Measurements from ENCODE around the gene OXSR1. TPM values are rescaled to one million over a fixed set of nuclear protein-coding genes. Genes with fewer than 3 reads are reported as not detected.

The OXSR1 gene
- total RNA-seq, 1 donor from 2014 or later = 80.7 TPM

DNA sequence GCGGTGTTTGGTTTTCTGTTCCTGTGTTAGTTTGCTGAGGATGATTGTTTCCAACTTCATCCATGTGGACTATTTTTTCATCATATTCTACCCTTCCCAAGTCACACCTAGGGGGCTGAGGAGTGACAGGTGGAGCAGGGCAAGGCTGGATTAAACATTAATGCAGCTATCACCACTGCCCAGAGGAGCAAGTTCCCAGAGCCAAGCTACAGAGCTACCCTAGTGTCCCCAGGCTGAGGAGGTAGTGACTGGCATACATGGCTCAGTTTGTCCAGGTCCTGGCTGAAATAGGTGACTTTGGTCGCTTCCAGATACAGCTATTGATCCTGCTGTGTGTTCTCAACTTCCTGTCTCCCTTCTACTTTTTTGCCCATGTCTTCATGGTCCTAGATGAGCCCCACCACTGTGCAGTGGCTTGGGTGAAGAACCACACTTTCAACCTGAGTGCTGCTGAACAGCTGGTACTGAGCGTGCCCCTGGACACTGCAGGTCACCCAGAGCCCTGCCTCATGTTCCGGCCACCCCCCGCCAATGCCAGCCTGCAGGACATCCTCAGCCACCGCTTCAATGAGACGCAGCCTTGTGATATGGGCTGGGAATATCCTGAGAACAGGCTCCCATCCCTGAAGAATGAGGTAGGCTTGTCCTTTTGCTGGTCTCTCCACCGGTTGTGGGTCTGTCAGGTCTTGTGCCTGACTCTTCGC, 100.4 kb downstream of the OXSR1 start, which contains the start of gene SLC22A13:
TSS of gene SLC22A13 (plus strand) at position 209 of the 704 bp plus-strand sequence. CDS start at position 258, 49 bp downstream.
- peaks cover 10% of the 10 kb centered on the region for H3K27me3 Mint-ChIP-seq (ENCODE audit: unreplicated experiment)
- H3K27ac Mint-ChIP-seq (ENCODE audit: unreplicated experiment) = peak within 1 kb of the TSS; percentile 91
- TF ChIP-seq, protein P1, sequence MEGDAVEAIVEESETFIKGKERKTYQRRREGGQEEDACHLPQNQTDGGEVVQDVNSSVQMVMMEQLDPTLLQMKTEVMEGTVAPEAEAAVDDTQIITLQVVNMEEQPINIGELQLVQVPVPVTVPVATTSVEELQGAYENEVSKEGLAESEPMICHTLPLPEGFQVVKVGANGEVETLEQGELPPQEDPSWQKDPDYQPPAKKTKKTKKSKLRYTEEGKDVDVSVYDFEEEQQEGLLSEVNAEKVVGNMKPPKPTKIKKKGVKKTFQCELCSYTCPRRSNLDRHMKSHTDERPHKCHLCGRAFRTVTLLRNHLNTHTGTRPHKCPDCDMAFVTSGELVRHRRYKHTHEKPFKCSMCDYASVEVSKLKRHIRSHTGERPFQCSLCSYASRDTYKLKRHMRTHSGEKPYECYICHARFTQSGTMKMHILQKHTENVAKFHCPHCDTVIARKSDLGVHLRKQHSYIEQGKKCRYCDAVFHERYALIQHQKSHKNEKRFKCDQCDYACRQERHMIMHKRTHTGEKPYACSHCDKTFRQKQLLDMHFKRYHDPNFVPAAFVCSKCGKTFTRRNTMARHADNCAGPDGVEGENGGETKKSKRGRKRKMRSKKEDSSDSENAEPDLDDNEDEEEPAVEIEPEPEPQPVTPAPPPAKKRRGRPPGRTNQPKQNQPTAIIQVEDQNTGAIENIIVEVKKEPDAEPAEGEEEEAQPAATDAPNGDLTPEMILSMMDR (IDR thresholded peaks at IDR 0.05; ENCODE audit: partially characterized antibody, unreplicated experiment) = no peak
- peaks cover 43% of the 10 kb centered on the region for H3K4me1 Mint-ChIP-seq (ENCODE audit: low read depth, unreplicated experiment)
- H3K9me3 Mint-ChIP-seq (ENCODE audit: unreplicated experiment) = peaks cover 12% of the 10 kb centered on the region
- H3K36me3 Mint-ChIP-seq (ENCODE audit: unreplicated experiment) = peaks cover 25% of the 10 kb centered on the region
- peak within 1 kb of the TSS; percentile 64 for H3K4me3 Mint-ChIP-seq (ENCODE audit: unreplicated experiment)
- no peak for DNase-seq

DNA sequence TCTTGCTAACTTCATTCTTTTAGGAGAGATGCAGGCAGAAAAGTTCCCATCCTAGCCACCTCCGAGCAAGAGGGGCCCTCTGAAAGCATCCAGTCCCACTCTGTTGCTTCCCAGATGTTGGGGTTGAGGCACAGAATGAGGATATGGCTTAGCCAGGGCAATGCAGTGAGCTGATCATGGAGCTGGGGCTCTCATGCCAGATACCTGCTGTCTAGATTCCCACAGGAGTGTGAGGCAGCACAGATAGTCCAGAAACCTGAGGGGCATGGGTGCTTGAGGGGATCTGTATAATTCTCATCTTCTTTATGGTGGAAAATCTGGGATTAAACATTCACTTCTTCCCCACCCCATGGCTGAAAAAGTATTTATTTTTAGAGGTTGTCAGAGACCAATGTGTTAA, 101.5 kb downstream of the OXSR1 start:
- Mint-ChIP-seq H3K36me3 (ENCODE audit: unreplicated experiment) (peaks cover 24% of the 10 kb centered on the region), H3K9me3 (ENCODE audit: unreplicated experiment) (peaks cover 12% of the 10 kb centered on the region), H3K4me3 (ENCODE audit: unreplicated experiment) (no peak overlapping the region), H3K27me3 (ENCODE audit: unreplicated experiment) (peaks cover 10% of the 10 kb centered on the region), H3K27ac (ENCODE audit: unreplicated experiment) (peak overlapping the region; percentile 91), H3K4me1 (ENCODE audit: low read depth, unreplicated experiment) (peaks cover 41% of the 10 kb centered on the region)
- DNase-seq = no peak
- TF ChIP-seq, protein P1 (IDR thresholded peaks at IDR 0.05; ENCODE audit: partially characterized antibody, unreplicated experiment) = no peak

DNA sequence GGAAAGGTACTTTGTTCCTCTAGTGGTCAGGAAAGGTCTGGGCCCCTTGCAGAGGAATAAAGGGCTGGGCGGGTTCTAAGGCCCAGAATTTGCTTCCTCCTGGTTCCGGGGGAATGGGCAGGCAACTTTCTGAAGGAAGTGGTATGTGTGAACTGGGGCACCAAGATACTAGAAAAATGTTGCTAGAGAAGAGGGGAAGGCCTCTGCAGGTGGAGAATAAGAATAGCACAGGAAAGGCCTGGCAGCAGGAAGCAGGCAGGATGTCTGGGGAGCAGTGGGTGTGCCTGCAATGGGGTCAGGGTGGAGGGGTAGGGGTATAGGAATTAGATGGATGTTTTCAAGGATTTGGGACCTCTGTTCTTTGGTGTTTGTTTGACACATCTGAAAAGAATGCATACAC, 102.3 kb downstream of the OXSR1 start:
- Mint-ChIP-seq H3K27me3 (ENCODE audit: unreplicated experiment) (peaks cover 10% of the 10 kb centered on the region), H3K36me3 (ENCODE audit: unreplicated experiment) (peaks cover 22% of the 10 kb centered on the region), H3K27ac (ENCODE audit: unreplicated experiment) (peak overlapping the region; percentile 77), H3K9me3 (ENCODE audit: unreplicated experiment) (peaks cover 12% of the 10 kb centered on the region), H3K4me3 (ENCODE audit: unreplicated experiment) (no peak overlapping the region), H3K4me1 (ENCODE audit: low read depth, unreplicated experiment) (peaks cover 41% of the 10 kb centered on the region)
- DNase-seq = no peak
- TF ChIP-seq, protein P1 (IDR thresholded peaks at IDR 0.05; ENCODE audit: partially characterized antibody, unreplicated experiment) = no peak

DNA sequence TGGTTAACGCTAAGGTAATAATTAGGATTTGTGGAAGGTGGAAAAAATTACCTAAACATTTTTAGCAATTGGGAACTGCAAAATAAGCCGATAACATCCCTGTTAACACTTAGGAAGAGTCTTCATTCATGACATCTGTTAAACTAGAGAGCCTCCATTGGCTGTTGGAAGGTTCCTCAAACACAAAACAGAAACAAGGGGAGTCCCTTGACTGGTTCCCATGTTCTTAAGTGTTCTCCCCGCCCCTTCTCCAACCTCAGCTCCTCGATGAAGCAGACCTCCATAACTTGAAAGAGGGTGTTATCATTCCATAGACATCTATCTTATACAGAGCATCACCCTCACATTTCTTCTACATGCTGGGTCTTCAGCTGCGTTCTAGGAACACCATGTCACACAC, 102.8 kb downstream of the OXSR1 start:
- Mint-ChIP-seq H3K4me3 (ENCODE audit: unreplicated experiment) (no peak overlapping the region), H3K4me1 (ENCODE audit: low read depth, unreplicated experiment) (peaks cover 41% of the 10 kb centered on the region), H3K9me3 (ENCODE audit: unreplicated experiment) (peaks cover 12% of the 10 kb centered on the region), H3K27me3 (ENCODE audit: unreplicated experiment) (peaks cover 10% of the 10 kb centered on the region), H3K27ac (ENCODE audit: unreplicated experiment) (peak overlapping the region; percentile 28), H3K36me3 (ENCODE audit: unreplicated experiment) (peaks cover 20% of the 10 kb centered on the region)
- DNase-seq = no peak
- TF ChIP-seq, protein P1 (IDR thresholded peaks at IDR 0.05; ENCODE audit: partially characterized antibody, unreplicated experiment) = no peak

DNA sequence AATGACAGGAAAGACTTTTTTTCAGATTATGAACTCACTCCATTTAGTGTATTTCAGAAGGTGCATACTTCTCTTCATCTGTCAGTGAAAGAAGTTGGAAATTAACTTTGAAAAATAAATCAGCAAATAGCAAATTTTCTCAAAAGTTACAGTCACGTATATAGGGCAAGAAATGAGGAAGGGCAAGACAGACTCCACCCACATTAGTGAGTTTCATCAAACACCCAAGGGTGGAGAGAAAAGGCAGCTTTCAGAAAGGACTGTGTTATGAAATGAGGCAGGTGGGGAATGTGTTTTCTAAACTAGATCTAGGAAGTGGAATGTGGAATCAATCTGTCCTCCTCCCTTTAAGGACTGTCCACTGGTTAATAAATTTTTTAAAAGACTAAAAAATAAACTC, 103.2 kb downstream of the OXSR1 start:
- Mint-ChIP-seq H3K27ac (ENCODE audit: unreplicated experiment) (peak overlapping the region; percentile 38), H3K9me3 (ENCODE audit: unreplicated experiment) (peaks cover 13% of the 10 kb centered on the region)

More for the DNA sequence above, 103.2 kb downstream of the OXSR1 start:
- no peak overlapping the region for H3K4me3 Mint-ChIP-seq (ENCODE audit: unreplicated experiment)
- H3K4me1 Mint-ChIP-seq (ENCODE audit: low read depth, unreplicated experiment) = peaks cover 39% of the 10 kb centered on the region
- H3K36me3 Mint-ChIP-seq (ENCODE audit: unreplicated experiment) = peaks cover 16% of the 10 kb centered on the region
- H3K27me3 Mint-ChIP-seq (ENCODE audit: unreplicated experiment) = peaks cover 10% of the 10 kb centered on the region
- TF ChIP-seq, protein P1 (IDR thresholded peaks at IDR 0.05; ENCODE audit: partially characterized antibody, unreplicated experiment) = no peak
- DNase-seq = no peak

Data from glutamatergic neuron (in vitro differentiated cells).